Cardiac muscle cell (in vitro differentiated cells and primary cell): Measurements from ENCODE around the gene SAMSN1. TPM values are rescaled to one million over a fixed set of nuclear protein-coding genes. Genes with fewer than 3 reads are reported as not detected.

Source experiments
- DNase-seq, 2 donors: peaks; one replicate each; pipeline versions ENCODE4 v3.0.0 to v3.0.0-alpha.2; 2010 to 2017; ENCODE audit warnings: low read depth in 1 of 2, low spot score in 1 of 2
- H3K27ac ChIP-seq: fragments of 200-600 bp; sonication (generic); 2 replicates; pipeline ENCODE4 v1.5.1; 2016
- H3K27me3 ChIP-seq: fragments of 200-600 bp; sonication (generic); 2 replicates; pipeline ENCODE4 v1.6.0; 2016; ENCODE audit warnings: control low read depth
- H3K36me3 ChIP-seq: fragments of 200-600 bp; sonication (generic); 2 replicates; pipeline ENCODE4 v1.5.1; 2016; ENCODE audit warnings: control low read depth
- H3K4me1 ChIP-seq: fragments of 200-600 bp; sonication (generic); 2 replicates; pipeline ENCODE4 v1.8.1; 2017; ENCODE audit warnings: low read depth, mild to moderate bottlenecking, mixed run types
- H3K4me3 ChIP-seq: fragments of 200-600 bp; sonication (generic); 2 replicates; pipeline ENCODE4 v1.5.1; 2016; ENCODE audit warnings: mild to moderate bottlenecking
- H3K9me3 ChIP-seq: fragments of 200-600 bp; sonication (generic); 2 replicates; pipeline ENCODE4 v1.5.1; 2017; ENCODE audit warnings: low read depth, mild to moderate bottlenecking, control low read depth
- CTCF ChIP-seq: IDR thresholded peaks from 2 replicates; pipeline ENCODE4 v1.5.1; 2012; ENCODE audit warnings: low read depth, mild to moderate bottlenecking, low read length
- polyA plus RNA-seq: library from polyadenylated mRNA; unstranded; fragments of >200 nt; fragmentation: Nextera tagmentation; extraction: Ambion mirVana; gene quantifications from 2 replicates; pipeline ENCODE4 v1.2.1, GENCODE V29; 2016
- total RNA-seq: library from RNA; depleted of rRNA; stranded (reverse); fragments of >200 nt; gene quantifications from 2 replicates; pipeline ENCODE4 v1.2.3, GENCODE V29; 2016

The SAMSN1 gene
- total and polyA plus RNA-seq, 2 experiments from 2014 or later: 0.42 to 1.0 TPM

- no peak for TF ChIP-seq CTCF
- Histone ChIP-seq H3K27me3 (no peaks in the 10 kb centered on the region), H3K9me3 (no peaks in the 10 kb centered on the region), H3K4me1 (no peaks in the 10 kb centered on the region), H3K4me3 (no peak overlapping the region), H3K36me3 (no peaks in the 10 kb centered on the region), H3K27ac (no peak overlapping the region)
- DNase-seq: no peak
These were observed 2.1 kb downstream of the SAMSN1 start for GRCh38 chr21:14543983-14544382.

- H3K27me3 ChIP-seq: no peaks in the 10 kb centered on the region
- no peak for TF ChIP-seq CTCF
- no peaks in the 10 kb centered on the region for H3K4me1 ChIP-seq
- H3K36me3 ChIP-seq: no peaks in the 10 kb centered on the region
- no peak for DNase-seq
- H3K4me3 ChIP-seq: no peak overlapping the region
- no peak overlapping the region for H3K27ac ChIP-seq
- H3K9me3 ChIP-seq: no peaks in the 10 kb centered on the region
These were observed 3.5 kb downstream of the SAMSN1 start for GRCh38 chr21:14542638-14543037.

- H3K9me3 ChIP-seq: no peaks in the 10 kb centered on the region
- H3K27me3 ChIP-seq: no peaks in the 10 kb centered on the region
- no peak overlapping the region for H3K27ac ChIP-seq
- peak in 1 of 2 donors; percentile 36 for DNase-seq
- no peaks in the 10 kb centered on the region for H3K36me3 ChIP-seq
- TF ChIP-seq CTCF: no peak
- no peaks in the 10 kb centered on the region for H3K4me1 ChIP-seq
- no peak overlapping the region for H3K4me3 ChIP-seq
These were observed 4.1 kb downstream of the SAMSN1 start for GRCh38 chr21:14541841-14542490.

- no peaks in the 10 kb centered on the region for H3K36me3 ChIP-seq
- H3K4me1 ChIP-seq: no peaks in the 10 kb centered on the region
- TF ChIP-seq CTCF: no peak
- no peak for DNase-seq
- no peak overlapping the region for H3K27ac ChIP-seq
- H3K4me3 ChIP-seq: no peak overlapping the region
- H3K27me3 ChIP-seq: no peaks in the 10 kb centered on the region
- no peaks in the 10 kb centered on the region for H3K9me3 ChIP-seq
These were observed 7.6 kb downstream of the SAMSN1 start for GRCh38 chr21:14538483-14538882.

- H3K4me1 ChIP-seq: peaks cover 4% of the 10 kb centered on the region
- no peak overlapping the region for H3K4me3 ChIP-seq
- no peak for TF ChIP-seq CTCF
- no peaks in the 10 kb centered on the region for H3K36me3 ChIP-seq
- DNase-seq: no peak
- H3K9me3 ChIP-seq: no peaks in the 10 kb centered on the region
- no peak overlapping the region for H3K27ac ChIP-seq
- no peaks in the 10 kb centered on the region for H3K27me3 ChIP-seq
These were observed 9.2 kb downstream of the SAMSN1 start for GRCh38 chr21:14536929-14537328.

GRCh38 chr21:14535702-14536101 lies 10.4 kb downstream of the SAMSN1 start:
- Histone ChIP-seq H3K27me3 (no peaks in the 10 kb centered on the region), H3K4me3 (no peak overlapping the region), H3K36me3 (no peaks in the 10 kb centered on the region), H3K27ac (no peak overlapping the region), H3K9me3 (no peaks in the 10 kb centered on the region), H3K4me1 (peaks cover 6% of the 10 kb centered on the region)
- DNase-seq: no peak
- TF ChIP-seq CTCF: no peak
